Transverse colon (tissue), 4 donors: ENCODE data around the gene CSRP1.

Source experiments
- POLR2A ChIP-seq: fragments of 450-650 bp; IDR thresholded peaks from one replicate; pipeline ENCODE4 v1.6.1; 2016; ENCODE audit warnings: antibody characterized with exemption, mild to moderate bottlenecking, moderate library complexity
- POLR2AphosphoS5 ChIP-seq, 3 donors: sonication (generic); formaldehyde crosslinking; IDR thresholded peaks; one replicate each; pipeline ENCODE4 v1.6.1; 2016; ENCODE audit warnings: antibody characterized with exemption in 3 of 3
- TF ChIP-seq, protein P1 (sequence below), 5 experiments: fragments of 200-600 bp in 3 of 5; fragments of 450-650 bp in 2 of 5; sonication (generic) in 3 of 5; IDR thresholded peaks; 1 replicate in 2 of 5; 2 replicates in 3 of 5; pipeline ENCODE4 v1.5.1; 2016 to 2017; ENCODE audit warnings: antibody characterized with exemption in 5 of 5, inconsistent platforms in 3 of 5, mild to moderate bottlenecking in 2 of 5, moderate library complexity in 1 of 5

DNA sequence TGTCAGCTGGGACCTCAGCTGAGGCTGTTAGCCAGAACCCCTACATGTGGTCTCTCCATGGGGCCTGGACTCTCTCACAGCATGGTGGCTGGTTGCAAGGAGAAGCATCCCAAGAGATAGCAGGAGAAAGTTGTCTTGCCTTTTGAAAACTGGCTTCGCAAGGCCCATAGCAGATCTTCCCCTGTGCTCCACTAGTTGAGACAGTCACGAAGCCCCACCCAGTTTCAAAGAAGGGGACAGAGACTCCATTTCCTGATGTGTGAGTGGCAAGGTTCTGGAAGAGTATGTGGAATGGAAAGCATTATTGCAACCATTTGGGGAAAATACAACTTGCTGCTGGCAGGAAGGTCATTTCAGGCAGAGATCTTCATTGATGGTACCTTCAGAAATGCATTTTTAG lies 7.5 kb upstream of the CSRP1 start:
- TF ChIP-seq POLR2A (no peak), POLR2AphosphoS5 (IDR thresholded peaks at IDR 0.05) (no peak)
- TF ChIP-seq, protein P1, sequence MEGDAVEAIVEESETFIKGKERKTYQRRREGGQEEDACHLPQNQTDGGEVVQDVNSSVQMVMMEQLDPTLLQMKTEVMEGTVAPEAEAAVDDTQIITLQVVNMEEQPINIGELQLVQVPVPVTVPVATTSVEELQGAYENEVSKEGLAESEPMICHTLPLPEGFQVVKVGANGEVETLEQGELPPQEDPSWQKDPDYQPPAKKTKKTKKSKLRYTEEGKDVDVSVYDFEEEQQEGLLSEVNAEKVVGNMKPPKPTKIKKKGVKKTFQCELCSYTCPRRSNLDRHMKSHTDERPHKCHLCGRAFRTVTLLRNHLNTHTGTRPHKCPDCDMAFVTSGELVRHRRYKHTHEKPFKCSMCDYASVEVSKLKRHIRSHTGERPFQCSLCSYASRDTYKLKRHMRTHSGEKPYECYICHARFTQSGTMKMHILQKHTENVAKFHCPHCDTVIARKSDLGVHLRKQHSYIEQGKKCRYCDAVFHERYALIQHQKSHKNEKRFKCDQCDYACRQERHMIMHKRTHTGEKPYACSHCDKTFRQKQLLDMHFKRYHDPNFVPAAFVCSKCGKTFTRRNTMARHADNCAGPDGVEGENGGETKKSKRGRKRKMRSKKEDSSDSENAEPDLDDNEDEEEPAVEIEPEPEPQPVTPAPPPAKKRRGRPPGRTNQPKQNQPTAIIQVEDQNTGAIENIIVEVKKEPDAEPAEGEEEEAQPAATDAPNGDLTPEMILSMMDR (IDR thresholded peaks at IDR 0.05), result no peak
